HepG2 (cell line): ENCODE data around the gene ABHD1. TPM values are rescaled to one million over a fixed set of nuclear protein-coding genes. Genes with fewer than 3 reads are reported as not detected.
A peak's percentile ranks its signal among the peaks of the same experiment; 100 is the strongest.

Experiments used
- CAMTA2 ChIP-seq: sonication (generic); formaldehyde crosslinking; IDR thresholded peaks from 2 replicates; pipeline ENCODE4 v1.4.0; 2020; ENCODE audit warnings: mild to moderate bottlenecking, missing genetic modification reagents, borderline replicate concordance
- DMAP1 ChIP-seq: IDR thresholded peaks from 2 replicates; pipeline ENCODE4 v1.6.1; 2016
- FOXP1 ChIP-seq, 2 experiments: fragments of 450-650 bp in 1 of 2; IDR thresholded peaks; 2 replicates each; pipeline ENCODE4 v1.6.1; 2017 to 2018; ENCODE audit warnings: antibody characterized with exemption in 1 of 2
- HNRNPL ChIP-seq: fragments of 200-400 bp; formaldehyde crosslinking; IDR thresholded peaks from 2 replicates; pipeline ENCODE4 v1.6.1; 2017; ENCODE audit warnings: mild to moderate bottlenecking, low read depth, low read length
- KLF9 ChIP-seq: IDR thresholded peaks from 2 replicates; pipeline ENCODE4 v1.6.1; 2016; ENCODE audit warnings: low read depth
- NFIB ChIP-seq: sonication (generic); formaldehyde crosslinking; IDR thresholded peaks from 2 replicates; pipeline ENCODE4 v1.9.0; 2021; ENCODE audit warnings: missing genetic modification reagents, mild to moderate bottlenecking, borderline replicate concordance
- RFXAP ChIP-seq: sonication (generic); formaldehyde crosslinking; IDR thresholded peaks from 2 replicates; pipeline ENCODE4 v1.4.0; 2020; ENCODE audit warnings: missing genetic modification reagents, borderline replicate concordance
- SIX1 ChIP-seq: sonication (generic); formaldehyde crosslinking; IDR thresholded peaks from 2 replicates; pipeline ENCODE4 v1.4.0; 2020; ENCODE audit warnings: missing genetic modification reagents, borderline replicate concordance
- SOX6 ChIP-seq, 2 experiments: fragments of 450-650 bp in 1 of 2; sonication (generic) in 1 of 2; formaldehyde crosslinking in 1 of 2; IDR thresholded peaks; 2 replicates each; pipeline versions ENCODE4 v1.4.0 to v1.6.1; 2017 to 2020; ENCODE audit warnings: antibody characterized with exemption in 1 of 2, mild to moderate bottlenecking in 1 of 2, missing genetic modification reagents in 1 of 2
- TBP ChIP-seq: sonication (generic); formaldehyde crosslinking; IDR thresholded peaks from 2 replicates; pipeline ENCODE4 v1.5.0; 2020; ENCODE audit warnings: missing genetic modification reagents
- THAP11 ChIP-seq: IDR thresholded peaks from 2 replicates; pipeline ENCODE4 v1.6.1; 2016; ENCODE audit warnings: missing biosample characterization, missing genetic modification reagents
- ZFX ChIP-seq: sonication (generic); formaldehyde crosslinking; IDR thresholded peaks from 2 replicates; pipeline ENCODE4 v1.4.0; 2020; ENCODE audit warnings: mild to moderate bottlenecking, low read depth, missing genetic modification reagents, moderate library complexity
- ZNF138 ChIP-seq: sonication (generic); formaldehyde crosslinking; IDR thresholded peaks from 2 replicates; pipeline ENCODE4 v1.5.0; 2020; ENCODE audit warnings: mild to moderate bottlenecking, low read depth, missing genetic modification reagents
- ZNF142 ChIP-seq: sonication (generic); formaldehyde crosslinking; IDR thresholded peaks from 2 replicates; pipeline ENCODE4 v1.4.0; 2020; ENCODE audit warnings: missing genetic modification reagents
- ZNF430 ChIP-seq: sonication (generic); formaldehyde crosslinking; IDR thresholded peaks from 2 replicates; pipeline ENCODE4 v1.9.0; 2021; ENCODE audit warnings: mild to moderate bottlenecking, missing genetic modification reagents
- ZNF446 ChIP-seq: sonication (generic); formaldehyde crosslinking; IDR thresholded peaks from 2 replicates; pipeline ENCODE4 v1.5.0; 2020; ENCODE audit warnings: mild to moderate bottlenecking, missing genetic modification reagents
- ZNF460 ChIP-seq: sonication (generic); formaldehyde crosslinking; IDR thresholded peaks from 2 replicates; pipeline ENCODE4 v1.5.1; 2020; ENCODE audit warnings: missing genetic modification reagents, mild to moderate bottlenecking, borderline replicate concordance
- ZNF589 ChIP-seq: sonication (generic); formaldehyde crosslinking; conservative IDR thresholded peaks from 2 replicates; pipeline ENCODE4 v1.8.0; 2022; ENCODE audit warnings: mild to moderate bottlenecking, moderate library complexity, missing genetic modification reagents
- ZNF713 ChIP-seq: sonication (generic); formaldehyde crosslinking; IDR thresholded peaks from 2 replicates; pipeline ENCODE4 v1.4.0; 2020; ENCODE audit warnings: mild to moderate bottlenecking, missing genetic modification reagents
- polyA plus RNA-seq, 8 experiments: library from polyadenylated mRNA; depleted of rRNA in 3 of 8; stranded (reverse) in 7 of 8; unstranded in 1 of 8; fragments of >200 nt; fragmentation: Illumina TruSeq in 4 of 8; extraction: Trizol in 4 of 8; gene quantifications; 2 replicates each; pipeline versions ENCODE4 v1.2.1 to v1.2.3, GENCODE V29; 2011 to 2016; ENCODE audit warnings: low read depth in 4 of 8, missing spikeins in 1 of 8, mixed read lengths in 1 of 8; ENCODE audit not compliant: insufficient read depth in 1 of 8
- total RNA-seq, 5 experiments: library from RNA; depleted of rRNA; stranded (reverse); fragments of >200 nt; fragmentation: Illumina TruSeq; extraction: Trizol; gene quantifications; 2 replicates each; pipeline ENCODE4 v1.2.3, GENCODE V29; 2016; ENCODE audit warnings: low read depth in 1 of 5
- TF ChIP-seq, protein P1 (sequence below): sonication (generic); formaldehyde crosslinking; IDR thresholded peaks from 2 replicates; pipeline ENCODE4 v1.8.0; 2022; ENCODE audit warnings: low read depth, missing genetic modification reagents

ABHD1 gene
- total and polyA plus RNA-seq, 2 of the 13 experiments (the other 11 are each of a cell fraction or from before 2014, with no cell fraction given) = 0.04 to 0.81 TPM

GRCh38 chr2:27086724-27087593 is 36.7 kb upstream of the ABHD1 start, which contains the start of gene KHK (continued):
- TF ChIP-seq TBP (CRISPR knock-in tag) (0 out of 2 replicates have a peak, but pooled peaks have one; percentile 46), ZNF430 (CRISPR knock-in tag) (peak; percentile 83; the same call in 1 of the 2 replicates), ZNF446 (CRISPR knock-in tag) (peak; percentile 54), SIX1 (CRISPR knock-in tag) (no peak), KLF9 (CRISPR knock-in tag) (no peak), ZFX (CRISPR knock-in tag) (peak; percentile 87), SOX6 (IDR thresholded peaks at IDR 0.05) (no peak), SOX6 (CRISPR knock-in tag; IDR thresholded peaks at IDR 0.05) (peak; percentile 49), ZNF138 (CRISPR knock-in tag) (peak; percentile 51; the same call in 1 of the 2 replicates), RFXAP (CRISPR knock-in tag) (0 out of 2 replicates have a peak, but pooled peaks have one; percentile 78), ZNF460 (CRISPR knock-in tag) (no peak), ZNF589 (0 out of 2 replicates have a peak, but pooled peaks have one; percentile 58), HNRNPL (0 out of 2 replicates have a peak, but pooled peaks have one; percentile 36), CAMTA2 (CRISPR knock-in tag) (no peak), DMAP1 (CRISPR knock-in tag) (peak; percentile 49), FOXP1 (IDR thresholded peaks at IDR 0.05) (no peak), FOXP1 (CRISPR knock-in tag; IDR thresholded peaks at IDR 0.05) (no peak), ZNF142 (CRISPR knock-in tag) (peak; percentile 94), NFIB (CRISPR knock-in tag) (no peak), THAP11 (CRISPR knock-in tag) (peak; percentile 13; the same call in 1 of the 2 replicates), ZNF713 (no peak)
- TF ChIP-seq, protein P1, sequence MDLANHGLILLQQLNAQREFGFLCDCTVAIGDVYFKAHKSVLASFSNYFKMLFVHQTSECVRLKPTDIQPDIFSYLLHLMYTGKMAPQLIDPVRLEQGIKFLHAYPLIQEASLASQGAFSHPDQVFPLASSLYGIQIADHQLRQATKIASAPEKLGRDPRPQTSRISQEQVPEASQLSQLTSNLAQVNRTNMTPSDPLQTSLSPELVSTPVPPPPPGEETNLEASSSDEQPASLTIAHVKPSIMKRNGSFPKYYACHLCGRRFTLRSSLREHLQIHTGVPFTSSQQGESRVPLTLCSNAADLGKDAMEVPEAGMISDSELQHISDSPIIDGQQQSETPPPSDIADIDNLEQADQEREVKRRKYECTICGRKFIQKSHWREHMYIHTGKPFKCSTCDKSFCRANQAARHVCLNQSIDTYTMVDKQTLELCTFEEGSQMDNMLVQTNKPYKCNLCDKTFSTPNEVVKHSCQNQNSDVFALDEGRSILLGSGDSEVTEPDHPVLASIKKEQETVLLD (CRISPR knock-in tag) = no peak; the same call in 1 of the 2 replicates
